CD4-positive, alpha-beta T cell treated with Interleukin-2 at 100 ng/mL for 4 hours (primary cell): ENCODE data around the gene GTF2IRD1.
"Not testable (repeated sequence)": the region's sequence is repeated elsewhere in the genome, so short reads cannot be mapped to it uniquely, and the experiment has no call there.

Source experiments
- DNase-seq: peaks from one replicate; pipeline ENCODE4 v3.0.0-alpha.2; 2020; ENCODE audit warnings: low spot score

The GTF2IRD1 gene

DNA sequence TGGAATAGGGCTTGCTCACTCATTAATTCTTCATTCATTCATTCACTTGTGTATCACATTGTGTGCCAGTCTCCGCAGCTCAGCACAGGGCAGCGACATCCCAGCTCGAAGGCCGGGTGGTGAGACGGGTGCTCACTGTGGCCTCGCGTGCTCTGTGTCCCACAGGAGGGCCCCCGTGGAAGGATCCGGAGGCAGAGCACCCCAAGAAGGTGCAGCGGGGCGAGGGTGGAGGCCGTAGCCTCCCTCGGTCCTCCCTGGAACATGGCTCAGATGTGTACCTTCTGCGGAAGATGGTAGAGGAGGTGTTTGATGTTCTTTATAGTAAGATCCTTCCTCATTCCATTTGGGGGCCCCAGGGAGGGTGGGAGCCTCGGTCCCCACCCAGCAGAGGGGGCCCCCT is 61.6 kb downstream of the GTF2IRD1 start:
- no peak for DNase-seq

GRCh38 chr7:74516214-74516613 is 62.5 kb downstream of the GTF2IRD1 start:
- no peak for DNase-seq

- no peak for DNase-seq
These were observed 64.3 kb downstream of the GTF2IRD1 start for GRCh38 chr7:74518041-74518440.

DNA sequence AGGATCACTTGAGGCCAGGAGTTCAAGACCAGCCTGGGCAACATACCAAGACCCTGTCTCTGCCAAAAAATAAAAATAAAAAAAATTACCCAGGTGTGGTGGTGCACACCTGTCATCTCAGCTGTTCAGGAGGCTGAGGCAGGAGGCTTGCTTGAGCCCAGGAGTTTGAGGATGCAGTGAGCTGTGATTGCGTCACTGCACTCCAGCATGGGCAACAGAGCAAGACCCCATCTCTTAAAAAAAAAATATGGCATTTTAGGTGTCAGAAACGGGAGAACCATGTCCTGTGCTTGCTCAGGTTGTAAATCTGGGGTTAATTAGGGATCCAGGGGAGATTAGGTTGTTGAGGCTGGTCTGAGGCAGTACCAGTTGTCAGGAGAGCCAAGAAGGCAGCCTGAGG is 64.9 kb downstream of the GTF2IRD1 start:
- DNase-seq = no peak

DNA sequence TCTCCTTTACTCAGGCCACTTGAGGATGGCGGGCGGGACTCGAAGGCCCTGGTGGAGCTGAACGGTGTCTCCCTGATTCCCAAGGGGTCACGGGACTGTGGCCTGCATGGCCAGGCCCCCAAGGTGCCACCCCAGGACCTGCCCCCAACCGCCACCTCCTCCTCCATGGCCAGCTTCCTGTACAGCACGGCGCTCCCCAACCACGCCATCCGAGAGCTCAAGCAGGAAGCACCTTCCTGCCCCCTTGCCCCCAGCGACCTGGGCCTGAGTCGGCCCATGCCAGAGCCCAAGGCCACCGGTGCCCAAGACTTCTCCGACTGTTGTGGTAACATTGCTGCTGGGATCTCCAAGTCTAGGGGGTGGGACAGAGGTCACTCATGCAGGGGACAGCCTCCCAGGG is 65.7 kb downstream of the GTF2IRD1 start:
- no peak for DNase-seq

DNA sequence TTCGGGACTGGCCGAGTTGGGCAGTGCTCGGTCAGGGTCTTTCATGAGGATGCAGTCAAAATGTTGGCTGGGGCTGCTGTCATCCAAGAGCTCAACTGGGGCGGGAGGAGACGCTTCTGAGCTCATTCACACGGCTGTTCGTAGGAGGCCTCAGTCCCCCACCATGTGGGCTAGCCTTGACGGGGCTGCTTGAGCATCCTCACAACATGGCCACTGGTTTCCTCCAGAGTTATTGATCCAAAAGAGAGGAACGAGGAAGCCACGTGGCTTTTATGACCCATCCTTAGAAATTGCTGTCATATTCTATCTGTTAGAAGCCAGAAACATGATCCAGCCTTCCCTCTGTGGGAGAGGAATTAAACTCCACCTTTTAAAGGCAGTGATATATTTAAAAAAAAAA is 68.1 kb downstream of the GTF2IRD1 start:
- no peak for DNase-seq

- no peak for DNase-seq
These were observed 68.7 kb downstream of the GTF2IRD1 start for GRCh38 chr7:74522281-74522905.

DNA sequence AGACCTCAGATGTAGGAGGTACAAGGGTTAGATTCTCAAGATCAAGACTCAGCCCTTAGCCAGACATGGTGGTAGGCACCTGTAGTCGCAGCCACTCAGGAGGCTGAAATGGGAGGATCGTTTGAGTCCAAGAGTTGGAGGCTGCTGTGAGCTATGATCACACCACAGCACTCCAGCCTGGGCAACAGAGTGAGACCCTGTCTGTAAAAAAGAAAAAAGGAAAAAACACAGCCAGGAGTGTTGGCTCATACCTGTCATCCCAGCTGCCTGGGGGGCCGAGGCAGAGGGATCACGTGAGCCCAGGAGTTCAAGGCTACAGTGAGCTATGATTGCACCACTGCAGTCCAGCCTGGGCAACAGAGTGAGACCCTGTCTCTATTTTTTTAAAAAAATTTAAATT is 69.3 kb downstream of the GTF2IRD1 start:
- no peak for DNase-seq

- no peak for DNase-seq
These were observed 71.4 kb downstream of the GTF2IRD1 start for GRCh38 chr7:74525140-74525539.

GRCh38 chr7:74525881-74526280 is 72.2 kb downstream of the GTF2IRD1 start:
- DNase-seq = no peak

- DNase-seq = no peak
These were observed 73.1 kb downstream of the GTF2IRD1 start for GRCh38 chr7:74526780-74527179.

- no peak for DNase-seq
These were observed 74.1 kb downstream of the GTF2IRD1 start for GRCh38 chr7:74527842-74528241.

DNA sequence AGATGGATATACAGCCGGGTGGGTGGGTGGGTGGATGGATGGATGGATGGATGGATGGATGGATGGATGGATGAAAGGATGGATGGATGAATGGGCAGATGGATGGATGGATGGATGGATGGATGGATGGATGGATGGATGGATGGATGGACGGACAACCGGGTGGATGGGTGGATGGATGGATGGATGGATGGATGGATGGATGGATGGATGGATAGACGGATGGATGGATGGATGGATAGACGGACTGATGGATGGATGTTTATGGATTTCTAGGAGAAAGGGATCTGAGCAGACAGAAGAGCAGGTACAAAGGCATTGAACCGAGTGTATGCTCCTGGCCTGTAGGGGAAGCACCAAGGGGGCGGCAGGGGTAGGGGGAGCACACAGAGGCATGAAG is 75.1 kb downstream of the GTF2IRD1 start:
- not testable (repeated sequence) for DNase-seq

DNA sequence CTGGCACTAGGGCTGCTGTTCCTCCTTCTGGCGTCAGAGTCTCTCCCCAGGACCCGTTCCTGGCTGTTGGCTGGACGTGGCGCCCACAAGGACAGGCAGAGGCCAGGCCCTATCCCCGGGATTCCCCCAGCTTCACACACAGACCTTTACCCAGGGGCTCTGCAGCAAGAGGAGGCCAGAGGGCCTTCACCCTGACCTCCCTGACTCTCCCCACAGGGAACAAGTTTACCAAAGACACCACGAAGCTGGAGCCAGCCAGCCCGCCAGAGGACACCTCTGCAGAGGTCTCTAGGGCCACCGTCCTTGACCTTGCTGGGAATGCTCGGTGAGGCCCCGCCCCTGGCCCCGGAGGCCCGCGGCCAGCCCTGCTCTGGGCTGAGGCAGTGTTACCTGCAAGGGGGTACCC is 82.2 kb downstream of the GTF2IRD1 start:
- no peak for DNase-seq

- not testable (repeated sequence) for DNase-seq
These were observed 88.2 kb downstream of the GTF2IRD1 start for GRCh38 chr7:74541937-74542336.

DNA sequence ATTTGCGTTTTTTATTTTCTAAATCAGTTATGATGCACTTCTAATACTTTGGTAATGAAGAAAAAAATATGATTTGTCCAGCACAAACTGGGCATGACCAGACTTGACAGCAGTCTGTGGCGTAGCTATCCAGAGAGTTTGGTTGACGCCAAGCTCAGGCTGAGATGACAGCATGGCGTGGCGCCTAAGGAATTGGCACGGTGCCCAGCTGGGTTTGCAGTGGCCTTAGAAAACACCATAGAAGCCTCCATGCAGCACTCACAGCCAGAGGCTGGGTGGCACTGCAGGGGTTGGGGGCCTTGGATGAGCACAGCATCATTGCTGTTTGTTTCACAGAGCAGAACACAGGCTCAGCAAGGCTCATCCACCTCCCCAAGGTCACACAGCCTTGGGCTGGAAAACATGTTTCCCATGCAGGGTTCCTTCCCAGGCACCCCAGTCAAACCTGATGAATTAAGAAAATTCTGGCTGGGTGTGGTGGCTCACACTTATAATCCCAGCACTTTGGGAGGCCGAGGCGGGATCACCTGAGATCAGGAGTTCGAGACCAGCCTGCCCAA is 88.9 kb downstream of the GTF2IRD1 start:
- DNase-seq = no peak

DNA sequence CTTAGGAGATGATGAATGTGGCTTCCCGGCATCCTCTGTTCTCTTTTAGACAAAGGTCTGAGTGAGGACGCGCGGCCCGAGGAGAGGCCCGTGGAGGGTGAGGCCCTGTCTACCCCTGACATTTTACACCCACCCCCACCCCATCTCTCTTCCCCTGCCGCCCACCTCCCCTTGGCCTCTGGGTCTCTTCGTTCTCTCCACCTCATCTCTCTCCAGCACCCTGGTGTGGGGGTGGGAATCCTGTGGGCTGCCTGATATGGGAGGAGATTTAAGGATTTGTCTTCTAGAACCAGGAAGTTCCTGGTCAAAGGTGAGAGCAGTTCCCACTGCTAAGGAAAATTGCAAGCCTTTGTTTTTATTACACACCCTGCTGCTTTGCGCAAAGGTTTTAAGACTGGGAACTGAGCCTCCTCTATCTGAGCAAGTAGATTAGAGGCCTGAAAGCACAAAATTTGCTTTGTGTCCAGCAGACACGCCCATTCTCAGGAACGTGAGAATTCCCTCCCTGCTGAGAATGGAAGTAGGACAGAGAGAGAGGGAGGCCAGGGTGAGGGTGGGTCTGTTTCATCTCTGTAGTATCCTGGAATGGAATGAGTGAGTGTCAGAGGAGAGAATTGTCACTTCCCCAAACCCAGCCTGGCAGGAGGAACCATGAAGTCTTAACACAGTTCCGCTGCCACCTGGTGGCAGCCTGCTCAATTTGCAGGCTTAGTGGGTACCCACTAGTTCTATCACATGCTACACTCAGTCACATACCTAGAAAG is 91.2 kb downstream of the GTF2IRD1 start:
- DNase-seq = peak; percentile 8

- no peak for DNase-seq
These were observed 92.2 kb downstream of the GTF2IRD1 start for GRCh38 chr7:74545921-74546320.

GRCh38 chr7:74553596-74554012 is 99.9 kb downstream of the GTF2IRD1 start:
- DNase-seq = not testable (repeated sequence)

DNA sequence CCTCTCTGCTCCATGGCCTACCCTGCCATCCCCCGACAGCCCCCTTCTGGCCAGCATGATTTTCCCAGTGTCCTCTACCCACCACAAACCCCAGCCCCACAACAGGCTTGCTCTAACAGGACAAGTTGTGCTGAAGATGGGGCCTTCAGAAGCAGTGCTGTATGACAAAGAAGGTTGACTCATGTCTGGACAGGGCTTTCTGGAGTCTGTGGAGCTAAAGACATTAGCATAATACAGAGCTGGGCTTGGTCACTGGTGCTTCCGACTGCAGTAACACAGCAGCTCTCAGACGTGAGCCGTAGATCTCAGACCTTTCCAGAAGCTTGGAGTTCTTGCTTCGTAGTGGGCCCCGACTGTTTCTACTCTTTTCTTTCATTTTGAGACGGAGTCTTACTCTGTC is 100.5 kb downstream of the GTF2IRD1 start:
- DNase-seq = no peak

GRCh38 chr7:74560086-74560719 is 106.5 kb downstream of the GTF2IRD1 start:
- no peak for DNase-seq

GRCh38 chr7:74561898-74562613 is 108.3 kb downstream of the GTF2IRD1 start:
- no peak for DNase-seq
